ENCODE data around the gene RASAL1.
A peak's percentile ranks its signal among the peaks of the same experiment; 100 is the strongest.

RASAL1 gene

GRCh38 chr12:113070117-113070906, 65.2 kb downstream of the RASAL1 start:
- DNase-seq, result no peak

- DNase-seq, result no peak
These were observed 65.8 kb downstream of the RASAL1 start for GRCh38 chr12:113069751-113070116.

GRCh38 chr12:113069149-113069548, 66.4 kb downstream of the RASAL1 start:
- peak; percentile 34 for DNase-seq

- no peak for DNase-seq
These were observed 67.3 kb downstream of the RASAL1 start for GRCh38 chr12:113067987-113068935.

GRCh38 chr12:113066813-113067400, 68.7 kb downstream of the RASAL1 start:
- DNase-seq, result peak; percentile 38

- DNase-seq, result peak; percentile 71
These were observed 70.2 kb downstream of the RASAL1 start for GRCh38 chr12:113065126-113066007.

GRCh38 chr12:113064395-113065125, 71.0 kb downstream of the RASAL1 start:
- peak; percentile 71 for DNase-seq

GRCh38 chr12:113063396-113064350, 71.9 kb downstream of the RASAL1 start:
- DNase-seq, result no peak

GRCh38 chr12:113062502-113063395, 72.8 kb downstream of the RASAL1 start:
- DNase-seq, result no peak

- DNase-seq, result peak; percentile 93
These were observed 74.4 kb downstream of the RASAL1 start for GRCh38 chr12:113061061-113061694.

GRCh38 chr12:113060336-113060960, 75.1 kb downstream of the RASAL1 start:
- no peak for DNase-seq

- DNase-seq, result no peak
These were observed 76.4 kb downstream of the RASAL1 start for GRCh38 chr12:113059071-113059595.

- DNase-seq, result no peak
These were observed 77.0 kb downstream of the RASAL1 start for GRCh38 chr12:113058553-113058952.

- DNase-seq, result peak; percentile 32
These were observed 77.7 kb downstream of the RASAL1 start for GRCh38 chr12:113057565-113058485.

- DNase-seq, result peak; percentile 56
These were observed 78.7 kb downstream of the RASAL1 start, which contains the start of gene DTX1 for GRCh38 chr12:113056631-113057488. DTX1 (plus strand) TSS chr12:113056730; CDS start chr12:113058193, 1,463 bp downstream.

GRCh38 chr12:113056381-113056630, 79.3 kb downstream of the RASAL1 start:
- DNase-seq, result no peak

Data from NCI-H1092 treated with DMSO at 0.1 percent for 48 hours (cell line).